Measurements from ENCODE around the gene NEIL3.

DNA sequence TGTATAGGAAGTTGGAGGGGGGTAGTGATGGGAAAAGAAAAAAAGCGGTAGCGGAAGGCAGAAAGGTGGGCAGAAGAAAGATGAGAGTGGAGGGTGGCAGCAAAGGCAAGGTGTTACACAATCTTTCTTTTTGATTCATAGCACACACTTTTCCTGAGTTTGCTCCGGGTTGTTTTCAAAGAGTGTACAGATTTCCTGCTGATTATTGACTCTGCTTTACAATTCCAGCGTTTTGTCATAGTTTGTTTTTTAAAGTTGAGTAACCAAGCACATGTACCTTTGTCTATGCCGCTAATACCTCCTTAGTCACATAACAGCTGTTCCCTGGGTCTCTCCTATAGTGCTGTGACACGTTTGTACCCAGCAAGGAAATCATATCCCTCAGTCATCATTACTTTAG, 82.3 kb downstream of the NEIL3 start:
- TF ChIP-seq CTCF (IDR thresholded peaks at IDR 0.05) (no peak), EZH2 (IDR thresholded peaks at IDR 0.05; ENCODE audit: borderline replicate concordance, insufficient read depth, low read depth, low read length, poor library complexity, severe bottlenecking) (no peak)
